Measurements from ENCODE around the gene NFX1.

- TF ChIP-seq GATA2 (IDR thresholded peaks at IDR 0.05; ENCODE audit: low read depth, low read length) (no peak), GATA3 (IDR thresholded peaks at IDR 0.05; ENCODE audit: low read depth, low read length) (no peak)
Observed at GRCh38 chr9:33254211-33254610, 36.1 kb upstream of the NFX1 start.

All from SH-SY5Y (cell line).